ENCODE results near the gene MEDAG. TPM values are rescaled to one million over a fixed set of nuclear protein-coding genes. Genes with fewer than 3 reads are reported as not detected.

Gene MEDAG
- total RNA-seq, 6 donors from 2014 or later = 1.4 to 12.1 (median 5.1) TPM; not detected in 1

DNA sequence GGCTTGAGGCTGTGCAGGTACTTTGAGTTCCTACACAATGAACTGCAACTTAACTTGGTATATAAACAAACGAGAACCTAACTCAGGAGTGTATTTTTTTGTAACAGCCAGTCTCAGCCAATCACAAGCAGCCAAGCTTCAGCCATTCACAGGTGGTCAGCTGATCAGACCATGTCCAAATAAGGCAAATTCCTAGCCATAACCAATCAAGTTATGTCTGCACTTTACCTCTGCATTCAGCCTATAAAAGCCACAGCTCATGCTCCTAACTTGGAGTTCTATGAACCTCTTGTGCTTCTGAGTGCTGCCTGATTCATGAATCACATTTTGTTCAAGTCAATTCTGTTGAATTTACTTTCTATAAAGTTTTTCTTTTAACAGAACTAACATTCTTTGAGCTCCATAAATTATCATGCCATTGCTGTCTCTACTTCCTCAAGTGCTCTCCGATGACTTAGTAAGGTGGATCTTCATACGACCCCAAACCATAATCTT is 16.8 kb upstream of the MEDAG start:
- no peaks in the 10 kb centered on the region for H3K36me3 ChIP-seq
- H3K27ac ChIP-seq = no peak overlapping the region
- H3K9me3 ChIP-seq = no peaks in the 10 kb centered on the region
- 87 to 92% methylated on average over 3 of the region's 3 CpGs for WGBS, 2 donors
- no peak for DNase-seq
- H3K4me1 ChIP-seq = no peaks in the 10 kb centered on the region
- H3K27me3 ChIP-seq = no peaks in the 10 kb centered on the region
- no peak overlapping the region for H3K4me3 ChIP-seq
- ATAC-seq (ENCODE audit: low FRiP score in 2 of 2) = no peak
- no peak for TF ChIP-seq POLR2A (IDR thresholded peaks at IDR 0.05)
- no peak for TF ChIP-seq POLR2AphosphoS5 (IDR thresholded peaks at IDR 0.05)

- Histone ChIP-seq H3K27ac (no peak overlapping the region), H3K27me3 (no peaks in the 10 kb centered on the region), H3K4me3 (no peak overlapping the region), H3K4me1 (no peaks in the 10 kb centered on the region), H3K9me3 (no peaks in the 10 kb centered on the region), H3K36me3 (no peaks in the 10 kb centered on the region)
- ATAC-seq (ENCODE audit: low FRiP score in 2 of 2) = peak in 1 of 2 donors; percentile 89
- TF ChIP-seq POLR2AphosphoS5 (IDR thresholded peaks at IDR 0.05) (no peak), POLR2A (IDR thresholded peaks at IDR 0.05) (no peak), EP300 (IDR thresholded peaks at IDR 0.05) (no peak)
- TF ChIP-seq, protein P1, sequence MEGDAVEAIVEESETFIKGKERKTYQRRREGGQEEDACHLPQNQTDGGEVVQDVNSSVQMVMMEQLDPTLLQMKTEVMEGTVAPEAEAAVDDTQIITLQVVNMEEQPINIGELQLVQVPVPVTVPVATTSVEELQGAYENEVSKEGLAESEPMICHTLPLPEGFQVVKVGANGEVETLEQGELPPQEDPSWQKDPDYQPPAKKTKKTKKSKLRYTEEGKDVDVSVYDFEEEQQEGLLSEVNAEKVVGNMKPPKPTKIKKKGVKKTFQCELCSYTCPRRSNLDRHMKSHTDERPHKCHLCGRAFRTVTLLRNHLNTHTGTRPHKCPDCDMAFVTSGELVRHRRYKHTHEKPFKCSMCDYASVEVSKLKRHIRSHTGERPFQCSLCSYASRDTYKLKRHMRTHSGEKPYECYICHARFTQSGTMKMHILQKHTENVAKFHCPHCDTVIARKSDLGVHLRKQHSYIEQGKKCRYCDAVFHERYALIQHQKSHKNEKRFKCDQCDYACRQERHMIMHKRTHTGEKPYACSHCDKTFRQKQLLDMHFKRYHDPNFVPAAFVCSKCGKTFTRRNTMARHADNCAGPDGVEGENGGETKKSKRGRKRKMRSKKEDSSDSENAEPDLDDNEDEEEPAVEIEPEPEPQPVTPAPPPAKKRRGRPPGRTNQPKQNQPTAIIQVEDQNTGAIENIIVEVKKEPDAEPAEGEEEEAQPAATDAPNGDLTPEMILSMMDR (IDR thresholded peaks at IDR 0.05) = no peak
- WGBS, 2 donors = 47 to 53% methylated on average over 6 of the region's 6 CpGs
- DNase-seq = peak in 1 of 2 donors; percentile 86
These were observed 13.1 kb upstream of the MEDAG start for GRCh38 chr13:30892966-30893365.

DNA sequence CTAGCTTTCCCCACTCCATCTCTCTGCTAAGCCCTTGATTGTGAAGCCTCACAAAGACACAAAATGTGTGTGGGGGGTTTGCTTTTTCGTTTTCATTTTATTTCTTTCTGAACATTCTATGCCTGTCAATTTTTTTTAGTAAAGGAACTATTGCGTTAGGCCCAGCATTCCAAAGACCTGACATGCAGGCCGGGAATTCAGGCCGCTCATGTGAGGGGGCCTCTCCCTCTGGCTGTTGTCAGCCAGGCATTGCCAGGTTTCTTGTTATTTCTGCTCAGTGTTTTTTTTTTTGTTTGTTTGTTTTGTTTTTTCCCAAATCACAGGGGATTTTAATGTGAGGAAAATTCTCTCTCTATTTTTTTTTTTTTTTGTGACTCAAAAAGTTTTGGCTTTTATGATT is 10.3 kb upstream of the MEDAG start:
- H3K9me3 ChIP-seq = no peaks in the 10 kb centered on the region
- no peaks in the 10 kb centered on the region for H3K36me3 ChIP-seq
- no peaks in the 10 kb centered on the region for H3K27me3 ChIP-seq
- DNase-seq (no peak), ATAC-seq (ENCODE audit: low FRiP score in 2 of 2) (peak in 1 of 2 donors; percentile 73)
- 73 to 85% methylated on average over 4 of the region's 4 CpGs for WGBS, 2 donors
- H3K4me1 ChIP-seq = peaks cover 0 to 6% (median 5%) of the 10 kb centered on the region in 4 donors
- no peak overlapping the region for H3K4me3 ChIP-seq
- peak overlapping the region in 1 of 4 donors; percentile 6 for H3K27ac ChIP-seq
- TF ChIP-seq EP300 (IDR thresholded peaks at IDR 0.05) = no peak
- TF ChIP-seq POLR2AphosphoS5 (IDR thresholded peaks at IDR 0.05) = peak in 1 of 2 donors; percentile 39

DNA sequence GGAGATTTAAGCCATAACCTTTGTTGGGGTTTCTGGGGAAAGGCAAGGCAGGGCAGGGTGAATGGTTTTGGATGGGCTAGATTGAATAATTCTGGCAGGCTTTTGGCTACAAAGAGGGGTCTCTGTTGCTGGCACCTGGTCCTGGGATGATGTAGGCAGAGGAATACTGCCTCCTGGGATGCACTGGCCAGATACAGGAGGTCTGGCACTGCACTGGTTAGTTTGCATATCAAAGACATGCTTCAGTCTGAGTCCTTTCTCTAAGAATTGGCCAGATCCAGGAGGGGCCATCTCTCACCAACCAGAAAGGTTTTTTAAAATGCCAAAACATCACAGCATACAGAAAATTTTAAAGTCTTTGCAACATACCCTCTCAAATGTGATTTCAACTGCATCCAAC is 8.0 kb upstream of the MEDAG start:
- Histone ChIP-seq H3K4me1 (peaks cover 0 to 6% (median 5%) of the 10 kb centered on the region in 4 donors), H3K27ac (no peak overlapping the region), H3K4me3 (no peak overlapping the region), H3K36me3 (no peaks in the 10 kb centered on the region), H3K27me3 (no peaks in the 10 kb centered on the region), H3K9me3 (no peaks in the 10 kb centered on the region)
- TF ChIP-seq POLR2AphosphoS5 (IDR thresholded peaks at IDR 0.05) = no peak
- TF ChIP-seq, protein P1 (IDR thresholded peaks at IDR 0.05) = no peak
- no peak for TF ChIP-seq EP300 (IDR thresholded peaks at IDR 0.05)
- TF ChIP-seq POLR2A (IDR thresholded peaks at IDR 0.05) = no peak
- no peak for ATAC-seq (ENCODE audit: low FRiP score in 2 of 2)
- no peak for DNase-seq

DNA sequence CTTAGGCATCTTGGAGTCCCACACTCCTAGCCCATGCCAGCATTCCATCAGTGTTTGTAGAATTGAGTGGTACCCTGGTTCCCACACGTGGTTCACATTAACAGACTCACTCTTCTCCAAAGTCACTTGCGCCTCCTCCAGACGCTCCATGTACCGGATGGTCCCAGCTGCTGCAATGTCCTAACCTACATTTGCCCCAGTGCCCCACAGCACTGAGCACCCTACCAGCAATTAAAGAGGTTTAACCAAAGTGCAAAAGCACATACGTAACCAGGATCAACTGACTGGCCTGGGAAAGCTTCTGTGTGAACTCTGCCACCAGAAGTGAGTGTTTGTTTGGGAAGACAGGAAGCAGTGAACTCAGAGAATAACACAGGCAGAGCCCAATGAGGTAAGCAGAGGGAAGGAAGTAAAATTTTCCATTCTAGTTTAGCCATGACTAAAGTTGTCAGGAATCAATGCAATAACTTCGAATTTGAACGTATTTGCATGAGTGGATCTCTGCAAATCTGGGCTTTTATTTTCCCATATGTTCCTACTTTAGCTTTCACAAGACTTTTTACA is 7.3 kb upstream of the MEDAG start:
- no peak overlapping the region for H3K27ac ChIP-seq
- peak; percentile 60 to 87 for ATAC-seq (ENCODE audit: low FRiP score in 2 of 2)
- peaks cover 0 to 6% (median 5%) of the 10 kb centered on the region in 4 donors for H3K4me1 ChIP-seq
- whole genome bisulfite sequencing, 2 donors = 39 to 50% methylated on average over 7 of the region's 7 CpGs
- H3K36me3 ChIP-seq = no peaks in the 10 kb centered on the region
- no peaks in the 10 kb centered on the region for H3K9me3 ChIP-seq
- no peak overlapping the region for H3K4me3 ChIP-seq
- H3K27me3 ChIP-seq = no peaks in the 10 kb centered on the region
- peak in 1 of 2 donors; percentile 32 for DNase-seq
- TF ChIP-seq POLR2A (IDR thresholded peaks at IDR 0.05) = no peak
- peak in 1 of 2 donors; percentile 36 for TF ChIP-seq POLR2AphosphoS5 (IDR thresholded peaks at IDR 0.05)

DNA sequence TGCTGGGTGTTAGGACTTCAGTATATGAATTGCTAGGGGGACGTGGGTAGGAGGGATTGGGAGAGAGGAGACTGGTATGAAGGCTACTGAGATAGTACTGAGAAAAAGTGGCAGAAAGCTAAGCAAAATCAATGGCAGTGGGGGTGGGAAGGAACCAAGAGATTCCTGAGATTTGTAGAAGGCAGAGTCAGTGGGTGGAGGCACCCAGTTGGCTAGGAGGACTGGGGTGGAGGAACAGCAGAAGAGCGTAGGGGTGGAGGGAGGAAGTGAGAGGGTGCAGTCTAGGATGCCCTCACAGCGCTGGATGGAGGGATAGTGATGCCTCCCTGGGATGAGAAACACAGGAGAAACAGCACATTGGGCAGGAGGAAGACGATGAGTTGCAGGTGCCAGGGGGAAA is 5.6 kb upstream of the MEDAG start:
- 84 to 85% methylated on average over 4 of the region's 4 CpGs for whole genome bisulfite sequencing, 2 donors

More for the DNA sequence above, 5.6 kb upstream of the MEDAG start:
- Histone ChIP-seq H3K9me3 (no peaks in the 10 kb centered on the region), H3K4me3 (no peak overlapping the region), H3K4me1 (peaks cover 0 to 6% (median 5%) of the 10 kb centered on the region in 4 donors), H3K27me3 (peaks cover 0 to 4% (median 0%) of the 10 kb centered on the region in 4 donors), H3K27ac (no peak overlapping the region), H3K36me3 (no peaks in the 10 kb centered on the region)
- TF ChIP-seq POLR2A (IDR thresholded peaks at IDR 0.05) = no peak
- TF ChIP-seq, protein P1 (IDR thresholded peaks at IDR 0.05) = no peak
- no peak for TF ChIP-seq POLR2AphosphoS5 (IDR thresholded peaks at IDR 0.05)
- no peak for DNase-seq
- peak in 1 of 2 donors; percentile 37 for ATAC-seq (ENCODE audit: low FRiP score in 2 of 2)
